Measurements from ENCODE around the gene PHACTR1. TPM values are rescaled to one million over a fixed set of nuclear protein-coding genes. Genes with fewer than 3 reads are reported as not detected.

PHACTR1 gene
- total RNA-seq, 1 donor from 2014 or later: 8.5 TPM

DNA sequence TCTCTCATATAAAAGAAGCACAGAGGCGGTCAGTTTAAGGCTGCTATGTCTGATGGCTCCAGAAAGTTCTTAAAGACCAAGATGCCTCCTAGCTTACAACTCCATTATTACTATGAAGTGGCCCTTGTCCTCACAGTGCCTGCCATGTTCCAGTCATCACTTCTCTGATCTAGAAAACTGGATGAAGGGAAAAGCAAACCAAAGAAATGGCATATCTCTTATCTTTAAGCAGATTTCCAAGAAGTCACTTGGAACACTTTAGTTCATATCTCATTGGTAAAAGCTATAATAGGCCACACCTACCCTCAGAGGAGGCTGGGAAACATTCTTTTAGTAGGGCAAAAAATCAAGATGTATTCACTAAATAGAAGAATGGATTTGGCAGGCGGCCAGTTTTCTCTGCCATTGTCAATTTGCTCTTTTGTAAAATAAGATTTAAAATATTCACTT lies 322.2 kb downstream of the PHACTR1 start:
- H3K4me1 ChIP-seq (ENCODE audit: insufficient read depth, low read length): no peaks in the 10 kb centered on the region
- DNase-seq (ENCODE audit: low read depth) (no peak), FAIRE-seq (no peak)
- H3K9ac ChIP-seq (ENCODE audit: low read length): no peak overlapping the region
- no peak overlapping the region for H3K4me3 Mint-ChIP-seq (ENCODE audit: unreplicated experiment)
- TF ChIP-seq, protein P1, sequence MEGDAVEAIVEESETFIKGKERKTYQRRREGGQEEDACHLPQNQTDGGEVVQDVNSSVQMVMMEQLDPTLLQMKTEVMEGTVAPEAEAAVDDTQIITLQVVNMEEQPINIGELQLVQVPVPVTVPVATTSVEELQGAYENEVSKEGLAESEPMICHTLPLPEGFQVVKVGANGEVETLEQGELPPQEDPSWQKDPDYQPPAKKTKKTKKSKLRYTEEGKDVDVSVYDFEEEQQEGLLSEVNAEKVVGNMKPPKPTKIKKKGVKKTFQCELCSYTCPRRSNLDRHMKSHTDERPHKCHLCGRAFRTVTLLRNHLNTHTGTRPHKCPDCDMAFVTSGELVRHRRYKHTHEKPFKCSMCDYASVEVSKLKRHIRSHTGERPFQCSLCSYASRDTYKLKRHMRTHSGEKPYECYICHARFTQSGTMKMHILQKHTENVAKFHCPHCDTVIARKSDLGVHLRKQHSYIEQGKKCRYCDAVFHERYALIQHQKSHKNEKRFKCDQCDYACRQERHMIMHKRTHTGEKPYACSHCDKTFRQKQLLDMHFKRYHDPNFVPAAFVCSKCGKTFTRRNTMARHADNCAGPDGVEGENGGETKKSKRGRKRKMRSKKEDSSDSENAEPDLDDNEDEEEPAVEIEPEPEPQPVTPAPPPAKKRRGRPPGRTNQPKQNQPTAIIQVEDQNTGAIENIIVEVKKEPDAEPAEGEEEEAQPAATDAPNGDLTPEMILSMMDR (IDR thresholded peaks at IDR 0.05; ENCODE audit: insufficient read depth, low read depth, low read length): no peak
- TF ChIP-seq EZH2 (IDR thresholded peaks at IDR 0.05; ENCODE audit: insufficient read depth, low read length): no peak
- H3K79me2 ChIP-seq (ENCODE audit: insufficient read depth, low read length): no peaks in the 10 kb centered on the region
- H2AFZ ChIP-seq (ENCODE audit: low read depth, low read length): no peak overlapping the region
- H4K20me1 ChIP-seq (ENCODE audit: insufficient read depth, low read length): no peaks in the 10 kb centered on the region
- no peak overlapping the region for H3K4me3 ChIP-seq (ENCODE audit: insufficient read depth, low read depth, low read length)
- no peak overlapping the region for H3K4me2 ChIP-seq (ENCODE audit: low read length)
- no peaks in the 10 kb centered on the region for H3K36me3 Mint-ChIP-seq (ENCODE audit: low read depth, unreplicated experiment)
- no peak overlapping the region for H3K27ac ChIP-seq (ENCODE audit: low read depth, low read length)
- H3K4me1 Mint-ChIP-seq (ENCODE audit: low read depth, unreplicated experiment): no peaks in the 10 kb centered on the region
- H3K27ac Mint-ChIP-seq (ENCODE audit: unreplicated experiment): no peak overlapping the region
- no peaks in the 10 kb centered on the region for H3K9me3 ChIP-seq (ENCODE audit: insufficient read depth, low read depth, low read length)
- no peaks in the 10 kb centered on the region for H3K27me3 ChIP-seq (ENCODE audit: insufficient read depth, low read length)
- H3K9me3 Mint-ChIP-seq (ENCODE audit: unreplicated experiment): no peaks in the 10 kb centered on the region
- no peaks in the 10 kb centered on the region for H3K27me3 Mint-ChIP-seq (ENCODE audit: low read depth, unreplicated experiment)
- H3K36me3 ChIP-seq (ENCODE audit: insufficient read depth, low read length): no peaks in the 10 kb centered on the region

GRCh38 chr6:13044390-13044789 lies 327.8 kb downstream of the PHACTR1 start:
- DNase-seq (ENCODE audit: low read depth) (peak; percentile 44), FAIRE-seq (no peak)

DNA sequence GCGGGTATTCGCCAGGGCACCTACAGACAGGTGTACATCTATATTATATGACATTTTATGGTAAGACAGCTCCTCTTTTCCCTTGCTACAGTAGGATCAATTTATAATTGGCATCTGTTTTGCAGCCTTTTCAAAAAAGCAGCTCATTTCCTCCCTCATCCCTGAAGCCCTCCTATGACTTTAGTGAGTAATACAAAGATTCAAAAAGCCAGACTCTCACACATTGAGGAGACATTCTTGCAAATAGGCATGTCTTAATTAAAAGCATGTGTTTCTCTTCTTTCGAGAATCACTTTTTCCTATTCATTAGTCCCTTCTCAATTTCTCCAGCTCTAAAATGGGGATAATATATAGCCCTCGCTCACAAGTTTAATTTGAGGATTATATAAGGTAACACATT lies 328.3 kb downstream of the PHACTR1 start:
- Histone ChIP-seq H4K20me1 (ENCODE audit: insufficient read depth, low read length) (no peaks in the 10 kb centered on the region), H3K4me2 (ENCODE audit: low read length) (no peak overlapping the region), H3K27ac (ENCODE audit: low read depth, low read length) (no peak overlapping the region), H3K4me1 (ENCODE audit: insufficient read depth, low read length) (no peaks in the 10 kb centered on the region), H3K9me3 (ENCODE audit: insufficient read depth, low read depth, low read length) (no peaks in the 10 kb centered on the region), H2AFZ (ENCODE audit: low read depth, low read length) (no peak overlapping the region), H3K4me3 (ENCODE audit: insufficient read depth, low read depth, low read length) (no peak overlapping the region), H3K36me3 (ENCODE audit: insufficient read depth, low read length) (no peaks in the 10 kb centered on the region), H3K79me2 (ENCODE audit: insufficient read depth, low read length) (no peaks in the 10 kb centered on the region), H3K9ac (ENCODE audit: low read length) (no peak overlapping the region), H3K27me3 (ENCODE audit: insufficient read depth, low read length) (no peaks in the 10 kb centered on the region)
- H3K4me3 Mint-ChIP-seq (ENCODE audit: unreplicated experiment): no peak overlapping the region
- H3K4me1 Mint-ChIP-seq (ENCODE audit: low read depth, unreplicated experiment): peaks cover 3% of the 10 kb centered on the region
- FAIRE-seq (no peak), DNase-seq (ENCODE audit: low read depth) (no peak)
- H3K27me3 Mint-ChIP-seq (ENCODE audit: low read depth, unreplicated experiment): no peaks in the 10 kb centered on the region
- H3K27ac Mint-ChIP-seq (ENCODE audit: unreplicated experiment): no peak overlapping the region
- no peak for TF ChIP-seq EZH2 (IDR thresholded peaks at IDR 0.05; ENCODE audit: insufficient read depth, low read length)
- TF ChIP-seq, protein P1 (IDR thresholded peaks at IDR 0.05; ENCODE audit: insufficient read depth, low read depth, low read length): no peak
- peaks cover 6% of the 10 kb centered on the region for H3K9me3 Mint-ChIP-seq (ENCODE audit: unreplicated experiment)
- H3K36me3 Mint-ChIP-seq (ENCODE audit: low read depth, unreplicated experiment): peaks cover 2% of the 10 kb centered on the region

More at GRCh38 chr6:13044390-13044789, 327.8 kb downstream of the PHACTR1 start:
- H3K9ac ChIP-seq (ENCODE audit: low read length): no peak overlapping the region
- H3K4me3 ChIP-seq (ENCODE audit: insufficient read depth, low read depth, low read length): no peak overlapping the region
- no peak overlapping the region for H3K27ac ChIP-seq (ENCODE audit: low read depth, low read length)
- no peaks in the 10 kb centered on the region for H3K9me3 ChIP-seq (ENCODE audit: insufficient read depth, low read depth, low read length)
- H3K4me2 ChIP-seq (ENCODE audit: low read length): no peak overlapping the region
- TF ChIP-seq, protein P1 (IDR thresholded peaks at IDR 0.05; ENCODE audit: insufficient read depth, low read depth, low read length): no peak
- TF ChIP-seq EZH2 (IDR thresholded peaks at IDR 0.05; ENCODE audit: insufficient read depth, low read length): no peak
- Mint-ChIP-seq H3K27me3 (ENCODE audit: low read depth, unreplicated experiment) (no peaks in the 10 kb centered on the region), H3K4me1 (ENCODE audit: low read depth, unreplicated experiment) (peaks cover 3% of the 10 kb centered on the region), H3K36me3 (ENCODE audit: low read depth, unreplicated experiment) (peaks cover 2% of the 10 kb centered on the region), H3K27ac (ENCODE audit: unreplicated experiment) (no peak overlapping the region), H3K4me3 (ENCODE audit: unreplicated experiment) (no peak overlapping the region), H3K9me3 (ENCODE audit: unreplicated experiment) (peaks cover 6% of the 10 kb centered on the region)
- H4K20me1 ChIP-seq (ENCODE audit: insufficient read depth, low read length): no peaks in the 10 kb centered on the region
- H3K36me3 ChIP-seq (ENCODE audit: insufficient read depth, low read length): no peaks in the 10 kb centered on the region
- H3K4me1 ChIP-seq (ENCODE audit: insufficient read depth, low read length): no peaks in the 10 kb centered on the region
- H2AFZ ChIP-seq (ENCODE audit: low read depth, low read length): no peak overlapping the region
- no peaks in the 10 kb centered on the region for H3K79me2 ChIP-seq (ENCODE audit: insufficient read depth, low read length)
- no peaks in the 10 kb centered on the region for H3K27me3 ChIP-seq (ENCODE audit: insufficient read depth, low read length)

Data from astrocyte (in vitro differentiated cells and primary cell).